Immature natural killer cell (primary cell): ENCODE data around the gene KRT83. TPM values are rescaled to one million over a fixed set of nuclear protein-coding genes. Genes with fewer than 3 reads are reported as not detected.

Source experiments
- DNase-seq, 3 donors: peaks; one replicate each; pipeline ENCODE4 v3.0.0; 2022; ENCODE audit warnings: mixed read lengths in 1 of 3
- H3K27ac Mint-ChIP-seq, 6 donors: one replicate each; pipeline ENCODE4 v1.8.0; 2020; ENCODE audit warnings: mixed read lengths in 6 of 6, mild to moderate bottlenecking in 5 of 6, inconsistent platforms in 4 of 6, moderate library complexity in 3 of 6
- H3K27me3 Mint-ChIP-seq, 3 donors: one replicate each; pipeline ENCODE4 v1.8.0; 2020 to 2021; ENCODE audit warnings: low read depth in 3 of 3, mild to moderate bottlenecking in 3 of 3, mixed read lengths in 3 of 3, moderate library complexity in 3 of 3, inconsistent platforms in 1 of 3
- H3K36me3 Mint-ChIP-seq, 3 donors: one replicate each; pipeline ENCODE4 v1.8.0; 2020; ENCODE audit warnings: mixed read lengths in 3 of 3, inconsistent platforms in 2 of 3, mild to moderate bottlenecking in 2 of 3
- H3K4me1 Mint-ChIP-seq, 2 donors: one replicate each; pipeline ENCODE4 v1.8.0; 2020; ENCODE audit warnings: inconsistent platforms in 2 of 2, mild to moderate bottlenecking in 2 of 2, mixed read lengths in 2 of 2, moderate library complexity in 1 of 2
- H3K4me3 Mint-ChIP-seq, 5 donors: one replicate each; pipeline ENCODE4 v1.8.0; 2020; ENCODE audit warnings: mild to moderate bottlenecking in 5 of 5, mixed read lengths in 5 of 5, inconsistent platforms in 3 of 5, moderate library complexity in 3 of 5
- H3K9me3 Mint-ChIP-seq, 6 donors: one replicate each; pipeline ENCODE4 v1.8.0; 2020; ENCODE audit warnings: mild to moderate bottlenecking in 6 of 6, mixed read lengths in 6 of 6, inconsistent platforms in 4 of 6, moderate library complexity in 3 of 6
- polyA plus RNA-seq, 3 donors: library from polyadenylated mRNA; unstranded; fragments of 300-500 nt; fragmentation: Illumina TruSeq; gene quantifications; one replicate each; pipeline ENCODE4 v1.2.3, GENCODE V29; 2021

KRT83 gene
- polyA plus RNA-seq, 3 donors from 2014 or later = not detected

- peaks cover 9 to 10% of the 10 kb centered on the region in 2 donors for H3K4me1 Mint-ChIP-seq
- peak overlapping the region in 3 of 6 donors; percentile 5 to 32 (median 22) for H3K27ac Mint-ChIP-seq
- DNase-seq = no peak
- H3K9me3 Mint-ChIP-seq = no peaks in the 10 kb centered on the region
- H3K36me3 Mint-ChIP-seq = no peaks in the 10 kb centered on the region
- H3K4me3 Mint-ChIP-seq = no peak overlapping the region
- peaks cover 0 to 9% (median 3%) of the 10 kb centered on the region in 3 donors for H3K27me3 Mint-ChIP-seq
Observed at GRCh38 chr12:52279422-52280318, 41.5 kb downstream of the KRT83 start.

- Mint-ChIP-seq H3K4me1 (peaks cover 9 to 10% of the 10 kb centered on the region in 2 donors), H3K9me3 (peaks cover 0 to under 1% (median 0%) of the 10 kb centered on the region in 6 donors), H3K27ac (peak overlapping the region in 2 of 6 donors; percentile 22 to 59), H3K27me3 (peaks cover 3 to 11% (median 5%) of the 10 kb centered on the region in 3 donors), H3K4me3 (peak overlapping the region in 2 of 5 donors; percentile 17 to 29), H3K36me3 (no peaks in the 10 kb centered on the region)
- peak; percentile 75 to 77 (median 75) for DNase-seq
Observed at GRCh38 chr12:52278575-52279421, 42.4 kb downstream of the KRT83 start.

- Mint-ChIP-seq H3K27me3 (peaks cover 3 to 13% (median 5%) of the 10 kb centered on the region in 3 donors), H3K27ac (no peak overlapping the region), H3K4me3 (no peak overlapping the region), H3K4me1 (peaks cover 9 to 10% of the 10 kb centered on the region in 2 donors), H3K9me3 (peaks cover 0 to 3% (median 0%) of the 10 kb centered on the region in 6 donors), H3K36me3 (no peaks in the 10 kb centered on the region)
- no peak for DNase-seq
Observed at GRCh38 chr12:52277486-52278245, 43.5 kb downstream of the KRT83 start.

- Mint-ChIP-seq H3K27me3 (peaks cover 6 to 13% (median 7%) of the 10 kb centered on the region in 3 donors), H3K27ac (no peak overlapping the region), H3K4me3 (no peak overlapping the region), H3K9me3 (peaks cover 0 to 3% (median 0%) of the 10 kb centered on the region in 6 donors), H3K36me3 (no peaks in the 10 kb centered on the region), H3K4me1 (peaks cover 9 to 10% of the 10 kb centered on the region in 2 donors)
- DNase-seq = no peak
Observed at GRCh38 chr12:52275686-52276085, 45.5 kb downstream of the KRT83 start.

- Mint-ChIP-seq H3K36me3 (no peaks in the 10 kb centered on the region), H3K4me3 (no peak within 1 kb of the TSS), H3K27me3 (peaks cover 6 to 11% (median 10%) of the 10 kb centered on the region in 3 donors), H3K9me3 (peaks cover 0 to 3% (median 0%) of the 10 kb centered on the region in 6 donors), H3K4me1 (peaks cover 9 to 10% of the 10 kb centered on the region in 2 donors), H3K27ac (no peak within 1 kb of the TSS)
- DNase-seq = no peak
Observed at GRCh38 chr12:52274521-52275120, 46.6 kb downstream of the KRT83 start, which contains the start of gene KRT86. Gene KRT86, plus strand, starts transcription at chr12:52274645. Its CDS starts 27,272 bp downstream, at chr12:52301917.

- H3K27me3 Mint-ChIP-seq = peaks cover 3 to 13% (median 5%) of the 10 kb centered on the region in 3 donors
- H3K9me3 Mint-ChIP-seq = peaks cover 0 to 3% (median 0%) of the 10 kb centered on the region in 6 donors
- H3K4me1 Mint-ChIP-seq = no peaks in the 10 kb centered on the region
- H3K27ac Mint-ChIP-seq = no peak overlapping the region
- H3K36me3 Mint-ChIP-seq = no peaks in the 10 kb centered on the region
- DNase-seq = no peak
- H3K4me3 Mint-ChIP-seq = no peak overlapping the region
Observed at GRCh38 chr12:52271158-52271557, 50.0 kb downstream of the KRT83 start.

- Mint-ChIP-seq H3K4me3 (no peak overlapping the region), H3K4me1 (no peaks in the 10 kb centered on the region), H3K27me3 (peaks cover 3 to 13% (median 5%) of the 10 kb centered on the region in 3 donors), H3K9me3 (peaks cover 0 to 3% (median 0%) of the 10 kb centered on the region in 6 donors), H3K36me3 (no peaks in the 10 kb centered on the region), H3K27ac (no peak overlapping the region)
- DNase-seq = no peak
Observed at GRCh38 chr12:52270541-52271070, 50.6 kb downstream of the KRT83 start.

GRCh38 chr12:52268212-52268611 is 53.0 kb downstream of the KRT83 start:
- DNase-seq = no peak
- H3K9me3 Mint-ChIP-seq = no peaks in the 10 kb centered on the region
- H3K4me3 Mint-ChIP-seq = no peak overlapping the region
- H3K4me1 Mint-ChIP-seq = no peaks in the 10 kb centered on the region
- no peak overlapping the region for H3K27ac Mint-ChIP-seq
- H3K27me3 Mint-ChIP-seq = peaks cover 3 to 10% (median 4%) of the 10 kb centered on the region in 3 donors
- no peaks in the 10 kb centered on the region for H3K36me3 Mint-ChIP-seq

- Mint-ChIP-seq H3K27me3 (peaks cover 0 to 10% (median 3%) of the 10 kb centered on the region in 3 donors), H3K36me3 (no peaks in the 10 kb centered on the region), H3K4me1 (no peaks in the 10 kb centered on the region), H3K27ac (peak overlapping the region in 1 of 6 donors; percentile 51), H3K4me3 (no peak overlapping the region), H3K9me3 (no peaks in the 10 kb centered on the region)
- DNase-seq = no peak
Observed at GRCh38 chr12:52267699-52268098, 53.5 kb downstream of the KRT83 start.

- Mint-ChIP-seq H3K9me3 (no peaks in the 10 kb centered on the region), H3K27ac (no peak overlapping the region), H3K4me1 (no peaks in the 10 kb centered on the region), H3K36me3 (no peaks in the 10 kb centered on the region), H3K4me3 (no peak overlapping the region), H3K27me3 (peaks cover 0 to 10% (median 6%) of the 10 kb centered on the region in 3 donors)
- no peak for DNase-seq
Observed at GRCh38 chr12:52267266-52267665, 53.9 kb downstream of the KRT83 start.

GRCh38 chr12:52266514-52266913 is 54.7 kb downstream of the KRT83 start:
- H3K36me3 Mint-ChIP-seq = no peaks in the 10 kb centered on the region
- peaks cover under 1 to 10% (median 6%) of the 10 kb centered on the region in 3 donors for H3K27me3 Mint-ChIP-seq
- no peaks in the 10 kb centered on the region for H3K4me1 Mint-ChIP-seq
- H3K27ac Mint-ChIP-seq = no peak overlapping the region
- no peaks in the 10 kb centered on the region for H3K9me3 Mint-ChIP-seq
- no peak overlapping the region for H3K4me3 Mint-ChIP-seq
- no peak for DNase-seq

- no peaks in the 10 kb centered on the region for H3K36me3 Mint-ChIP-seq
- no peak overlapping the region for H3K27ac Mint-ChIP-seq
- H3K4me1 Mint-ChIP-seq = peaks cover 10 to 15% of the 10 kb centered on the region in 2 donors
- no peaks in the 10 kb centered on the region for H3K9me3 Mint-ChIP-seq
- DNase-seq = no peak
- H3K27me3 Mint-ChIP-seq = peaks cover 3 to 7% (median 6%) of the 10 kb centered on the region in 3 donors
- H3K4me3 Mint-ChIP-seq = no peak overlapping the region
Observed at GRCh38 chr12:52264435-52264825, 56.8 kb downstream of the KRT83 start.
